ENCODE results near the gene CAVIN2. TPM values are rescaled to one million over a fixed set of nuclear protein-coding genes. Genes with fewer than 3 reads are reported as not detected.

Gene CAVIN2
- total RNA-seq, 2 donors from 2014 or later = 10.9 to 15.8 TPM

DNA sequence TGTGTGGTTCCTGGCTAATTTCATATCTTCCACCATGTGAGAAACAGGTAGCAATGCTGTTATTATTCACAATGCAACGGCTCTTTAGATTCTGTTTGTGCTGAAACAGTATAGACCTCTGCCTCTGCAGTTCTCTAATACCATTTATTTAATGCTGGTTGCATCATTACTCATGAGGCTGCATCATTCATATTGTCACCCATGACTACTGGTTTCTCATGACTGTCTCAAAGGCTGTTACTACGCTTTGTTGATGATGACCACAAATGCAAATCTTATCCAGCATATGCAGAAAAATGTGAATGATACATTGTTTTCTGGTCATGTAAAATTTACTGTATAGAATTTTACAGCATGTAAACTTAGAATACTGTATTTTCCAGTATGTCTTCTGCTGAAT is 22.5 kb downstream of the CAVIN2 start:
- TF ChIP-seq POLR2A (IDR thresholded peaks at IDR 0.05) = no peak
- TF ChIP-seq, protein P1, sequence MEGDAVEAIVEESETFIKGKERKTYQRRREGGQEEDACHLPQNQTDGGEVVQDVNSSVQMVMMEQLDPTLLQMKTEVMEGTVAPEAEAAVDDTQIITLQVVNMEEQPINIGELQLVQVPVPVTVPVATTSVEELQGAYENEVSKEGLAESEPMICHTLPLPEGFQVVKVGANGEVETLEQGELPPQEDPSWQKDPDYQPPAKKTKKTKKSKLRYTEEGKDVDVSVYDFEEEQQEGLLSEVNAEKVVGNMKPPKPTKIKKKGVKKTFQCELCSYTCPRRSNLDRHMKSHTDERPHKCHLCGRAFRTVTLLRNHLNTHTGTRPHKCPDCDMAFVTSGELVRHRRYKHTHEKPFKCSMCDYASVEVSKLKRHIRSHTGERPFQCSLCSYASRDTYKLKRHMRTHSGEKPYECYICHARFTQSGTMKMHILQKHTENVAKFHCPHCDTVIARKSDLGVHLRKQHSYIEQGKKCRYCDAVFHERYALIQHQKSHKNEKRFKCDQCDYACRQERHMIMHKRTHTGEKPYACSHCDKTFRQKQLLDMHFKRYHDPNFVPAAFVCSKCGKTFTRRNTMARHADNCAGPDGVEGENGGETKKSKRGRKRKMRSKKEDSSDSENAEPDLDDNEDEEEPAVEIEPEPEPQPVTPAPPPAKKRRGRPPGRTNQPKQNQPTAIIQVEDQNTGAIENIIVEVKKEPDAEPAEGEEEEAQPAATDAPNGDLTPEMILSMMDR (IDR thresholded peaks at IDR 0.05) = no peak
- intact Hi-C loops (cut with DNase I) = no loop called here
- no peak overlapping the region for H3K27ac ChIP-seq
- no peaks in the 10 kb centered on the region for H3K36me3 ChIP-seq (replicated peaks in 1 of 2; ENCODE audit: insufficient read depth in 1 of 2, low read depth in 2 of 2)
- no peaks in the 10 kb centered on the region for H3K4me1 ChIP-seq
- DNase-seq = no peak
- WGBS, 2 donors = 87 to 90% methylated on average over 2 of the region's 2 CpGs
- H3K4me3 ChIP-seq = no peak overlapping the region
- no peak for ATAC-seq
- H3K9me3 ChIP-seq = no peaks in the 10 kb centered on the region
- H3K27me3 ChIP-seq = no peaks in the 10 kb centered on the region

DNA sequence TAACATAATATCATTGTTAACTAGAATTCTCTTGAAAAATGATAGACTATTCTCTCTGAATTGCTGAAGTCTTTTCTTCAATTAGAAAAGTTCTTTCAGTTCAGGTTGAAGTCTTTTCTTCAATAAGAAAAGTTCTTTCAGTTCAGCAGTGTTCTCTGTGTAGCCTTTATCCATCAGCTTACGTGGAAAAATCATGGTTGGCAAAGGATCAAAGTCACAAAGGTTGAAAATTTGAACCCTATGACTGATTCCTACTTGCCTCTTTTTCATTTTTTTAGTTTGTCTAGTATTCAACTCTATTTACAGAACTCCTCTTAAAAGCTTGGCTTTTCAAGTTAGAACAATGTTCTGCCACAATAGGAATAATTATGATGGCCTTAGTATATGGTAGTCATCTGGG is 25.8 kb downstream of the CAVIN2 start:
- 41 to 50% methylated on average over 1 of the region's 1 CpG for WGBS, 2 donors
- intact Hi-C loops (cut with DNase I) = no loop called here

DNA sequence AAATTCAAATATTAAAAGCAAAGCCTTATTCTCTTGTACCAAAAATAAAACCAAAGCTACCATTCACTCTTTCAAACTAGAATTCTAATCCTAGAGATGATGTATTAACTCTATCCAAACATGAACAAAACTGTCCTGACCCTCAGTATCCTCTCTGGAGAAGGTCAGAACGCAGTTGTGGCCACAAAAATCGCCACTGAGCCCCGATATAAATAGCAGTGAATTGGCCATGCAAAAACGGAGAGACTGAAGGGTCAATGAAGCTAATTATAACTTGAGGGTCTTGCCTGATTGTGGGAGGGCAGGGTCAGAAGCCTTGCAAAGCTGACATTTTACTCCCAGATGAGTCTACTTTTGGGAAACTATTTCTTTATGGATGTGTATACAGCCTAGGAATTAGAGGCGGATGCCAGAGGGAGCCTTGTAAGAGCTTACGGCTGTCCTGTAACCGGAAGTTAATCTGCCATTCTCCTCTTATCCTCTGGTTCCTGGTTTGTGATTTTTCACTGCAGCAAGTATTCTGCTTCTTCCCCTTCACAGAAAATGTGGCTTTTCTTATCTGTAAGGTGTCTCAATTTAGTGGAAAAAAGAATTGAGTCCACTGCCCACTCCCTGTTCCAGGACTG is 28.1 kb downstream of the CAVIN2 start:
- no peaks in the 10 kb centered on the region for H3K9me3 ChIP-seq
- 54 to 66% methylated on average over 7 of the region's 7 CpGs for WGBS, 2 donors
- H3K27ac ChIP-seq = no peak overlapping the region
- H3K27me3 ChIP-seq = no peaks in the 10 kb centered on the region
- no peaks in the 10 kb centered on the region for H3K36me3 ChIP-seq (replicated peaks in 1 of 2; ENCODE audit: insufficient read depth in 1 of 2, low read depth in 2 of 2)
- ATAC-seq = no peak
- H3K4me3 ChIP-seq = no peak overlapping the region
- H3K4me1 ChIP-seq = no peaks in the 10 kb centered on the region
- DNase-seq = no peak
- intact Hi-C loops (cut with DNase I) = no loop called here
- no peak for TF ChIP-seq POLR2A (IDR thresholded peaks at IDR 0.05)
- TF ChIP-seq, protein P1 (IDR thresholded peaks at IDR 0.05) = no peak

More for the DNA sequence above, 25.8 kb downstream of the CAVIN2 start:
- no peaks in the 10 kb centered on the region for H3K4me1 ChIP-seq
- H3K27me3 ChIP-seq = no peaks in the 10 kb centered on the region
- no peak overlapping the region for H3K27ac ChIP-seq
- no peaks in the 10 kb centered on the region for H3K9me3 ChIP-seq
- H3K4me3 ChIP-seq = no peak overlapping the region
- H3K36me3 ChIP-seq (replicated peaks in 1 of 2; ENCODE audit: insufficient read depth in 1 of 2, low read depth in 2 of 2) = no peaks in the 10 kb centered on the region
- DNase-seq = no peak
- ATAC-seq = no peak
- TF ChIP-seq, protein P1 (IDR thresholded peaks at IDR 0.05) = no peak
- no peak for TF ChIP-seq POLR2A (IDR thresholded peaks at IDR 0.05)

DNA sequence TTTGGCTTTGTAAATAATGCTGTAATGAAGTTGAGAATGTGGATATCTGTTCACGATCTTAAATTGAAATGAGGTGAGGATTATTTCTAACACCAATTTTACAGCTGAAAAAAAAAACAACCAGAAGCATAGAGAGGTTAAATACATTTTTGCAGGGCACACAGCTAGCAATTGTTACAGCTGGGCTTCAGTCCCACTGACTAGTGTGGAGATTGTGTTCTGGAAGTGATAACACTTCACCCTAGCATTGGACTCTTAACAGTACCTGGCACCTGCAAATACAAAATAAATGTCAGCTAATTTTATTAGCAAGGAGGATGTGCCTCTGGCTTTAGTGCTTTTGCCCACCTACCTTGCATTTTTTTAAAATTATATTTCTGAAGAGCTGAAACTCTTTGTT is 28.8 kb downstream of the CAVIN2 start:
- no peaks in the 10 kb centered on the region for H3K4me1 ChIP-seq
- no peak for TF ChIP-seq POLR2A (IDR thresholded peaks at IDR 0.05)
- TF ChIP-seq, protein P1 (IDR thresholded peaks at IDR 0.05) = no peak
- DNase-seq = no peak
- no peaks in the 10 kb centered on the region for H3K27me3 ChIP-seq
- H3K4me3 ChIP-seq = no peak overlapping the region
- H3K27ac ChIP-seq = no peak overlapping the region
- ATAC-seq = no peak
- intact Hi-C loops (cut with DNase I) = no loop called here
- 70 to 77% methylated on average over 1 of the region's 1 CpG for WGBS, 2 donors
- no peaks in the 10 kb centered on the region for H3K36me3 ChIP-seq (replicated peaks in 1 of 2; ENCODE audit: insufficient read depth in 1 of 2, low read depth in 2 of 2)
- H3K9me3 ChIP-seq = no peaks in the 10 kb centered on the region

DNA sequence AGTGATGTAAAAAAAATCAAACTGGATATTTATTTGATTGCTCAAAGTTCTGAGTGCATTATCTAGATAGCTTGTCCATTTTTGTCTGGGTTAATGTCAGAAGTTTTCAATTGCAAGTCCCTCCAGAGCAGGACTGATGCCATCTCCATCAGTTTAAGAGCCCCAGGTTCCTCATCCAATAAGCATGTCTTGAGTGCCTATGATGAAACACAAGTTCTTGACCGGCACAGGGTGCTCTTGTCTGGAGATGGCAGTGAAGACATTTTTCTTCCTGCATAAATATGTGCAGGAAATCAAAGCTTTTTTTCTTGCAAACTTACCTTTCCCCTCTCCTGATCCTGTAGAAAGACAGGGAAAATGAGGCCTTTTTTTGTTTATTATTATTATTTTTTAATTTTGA is 31.9 kb downstream of the CAVIN2 start:
- no peak overlapping the region for H3K4me3 ChIP-seq
- intact Hi-C loops (cut with DNase I) = no loop called here
- H3K36me3 ChIP-seq (replicated peaks in 1 of 2; ENCODE audit: insufficient read depth in 1 of 2, low read depth in 2 of 2) = no peaks in the 10 kb centered on the region
- DNase-seq (no peak), ATAC-seq (no peak)
- H3K27me3 ChIP-seq = no peaks in the 10 kb centered on the region
- TF ChIP-seq, protein P1 (IDR thresholded peaks at IDR 0.05) = no peak
- no peak for TF ChIP-seq POLR2A (IDR thresholded peaks at IDR 0.05)
- no peak overlapping the region for H3K27ac ChIP-seq
- H3K4me1 ChIP-seq = no peaks in the 10 kb centered on the region
- H3K9me3 ChIP-seq = no peaks in the 10 kb centered on the region
- 87 to 96% methylated on average over 1 of the region's 1 CpG for whole genome bisulfite sequencing, 2 donors

Data from body of pancreas (tissue), 4 donors.